H9 (cell line): ENCODE results near the gene CDC45. TPM values are rescaled to one million over a fixed set of nuclear protein-coding genes. Genes with fewer than 3 reads are reported as not detected.

ENCODE experiments used
- DNase-seq: peaks from one replicate; pipeline ENCODE4 v3.0.0-alpha.2; 2017
- H2AFZ ChIP-seq: one replicate; pipeline ENCODE4 v1.6.1; 2013; ENCODE audit warnings: mild to moderate bottlenecking, low read length, control low read depth, moderate library complexity
- H2AK5ac ChIP-seq: 2 replicates; pipeline ENCODE4 v1.6.1; 2013; ENCODE audit warnings: low read length, control low read depth, mixed read lengths; ENCODE audit not compliant: insufficient read length
- H2BK120ac ChIP-seq: one replicate; pipeline ENCODE4 v1.6.1; 2013; ENCODE audit warnings: low read depth, mild to moderate bottlenecking, low read length, control low read depth, inconsistent platforms; ENCODE audit not compliant: poor library complexity, severe bottlenecking
- H2BK12ac ChIP-seq: 2 replicates; pipeline ENCODE4 v1.6.1; 2013; ENCODE audit warnings: low read length, control low read depth, mixed read lengths, low read depth; ENCODE audit not compliant: insufficient read length
- H2BK15ac ChIP-seq: 2 replicates; pipeline ENCODE4 v1.6.1; 2013; ENCODE audit warnings: low read depth, low read length, control low read depth
- H2BK20ac ChIP-seq: one replicate; pipeline ENCODE4 v1.6.1; 2013; ENCODE audit warnings: low read depth, mild to moderate bottlenecking, low read length, control low read depth, inconsistent platforms; ENCODE audit not compliant: poor library complexity, severe bottlenecking
- H2BK5ac ChIP-seq: 2 replicates; pipeline ENCODE4 v1.6.1; 2013; ENCODE audit warnings: low read length, control low read depth, mixed read lengths; ENCODE audit not compliant: insufficient read length
- H3K14ac ChIP-seq: 2 replicates; pipeline ENCODE4 v1.6.1; 2013; ENCODE audit warnings: low read length, control low read depth; ENCODE audit not compliant: insufficient read depth
- H3K18ac ChIP-seq: 2 replicates; pipeline ENCODE4 v1.6.1; 2013; ENCODE audit warnings: low read depth, mild to moderate bottlenecking, mixed read lengths, low read length, control low read depth; ENCODE audit not compliant: insufficient read length
- H3K23ac ChIP-seq: 2 replicates; pipeline ENCODE4 v1.6.1; 2013; ENCODE audit warnings: low read length, control low read depth, mixed read lengths, low read depth; ENCODE audit not compliant: insufficient read length
- H3K23me2 ChIP-seq: 2 replicates; pipeline ENCODE4 v1.6.1; 2013; ENCODE audit warnings: low read depth, mild to moderate bottlenecking, mixed read lengths, low read length, control low read depth; ENCODE audit not compliant: insufficient read length, poor library complexity, severe bottlenecking
- H3K27ac ChIP-seq: 2 replicates; pipeline ENCODE4 v1.5.1; 2013; ENCODE audit warnings: low read length, control low read depth, mixed read lengths, low read depth; ENCODE audit not compliant: insufficient read length
- H3K27me3 ChIP-seq: 2 replicates; pipeline ENCODE4 v1.6.1; 2013; ENCODE audit warnings: low read length, control low read depth, inconsistent platforms; ENCODE audit not compliant: insufficient read depth
- H3K4ac ChIP-seq: 2 replicates; pipeline ENCODE4 v1.6.1; 2013; ENCODE audit warnings: low read depth, mild to moderate bottlenecking, control low read depth, inconsistent platforms, low read length, moderate library complexity
- H3K4me1 ChIP-seq: 2 replicates; pipeline ENCODE4 v1.6.1; 2013; ENCODE audit warnings: low read length, control low read depth, inconsistent platforms; ENCODE audit not compliant: insufficient read depth
- H3K4me2 ChIP-seq: 2 replicates; pipeline ENCODE4 v1.6.1; 2013; ENCODE audit warnings: low read length, control low read depth, mixed read lengths; ENCODE audit not compliant: insufficient read length, insufficient read depth
- H3K56ac ChIP-seq: 2 replicates; pipeline ENCODE4 v1.6.1; 2013; ENCODE audit warnings: low read depth, mild to moderate bottlenecking, mixed read lengths, low read length, control low read depth; ENCODE audit not compliant: insufficient read length
- H3K79me1 ChIP-seq: 2 replicates; pipeline ENCODE4 v1.6.1; 2013; ENCODE audit warnings: low read depth, mild to moderate bottlenecking, moderate library complexity, low read length, control low read depth, inconsistent platforms; ENCODE audit not compliant: insufficient read depth, poor library complexity, severe bottlenecking
- H3K79me2 ChIP-seq: 2 replicates; pipeline ENCODE4 v1.6.1; 2013; ENCODE audit warnings: low read length, control low read depth, inconsistent platforms; ENCODE audit not compliant: insufficient read depth
- H3K9ac ChIP-seq: 2 replicates; pipeline ENCODE4 v1.6.1; 2013; ENCODE audit warnings: low read length, control low read depth, mixed read lengths; ENCODE audit not compliant: insufficient read length; ENCODE audit errors: extremely low read depth
- H3K9me3 ChIP-seq: one replicate; pipeline ENCODE4 v1.6.1; 2013; ENCODE audit warnings: low read depth, low read length, inconsistent platforms; ENCODE audit not compliant: control insufficient read depth
- H3T11ph ChIP-seq: one replicate; pipeline ENCODE4 v1.6.1; 2013; ENCODE audit warnings: mild to moderate bottlenecking, low read length, control low read depth, inconsistent platforms
- H4K20me1 ChIP-seq: one replicate; pipeline ENCODE4 v1.6.1; 2013; ENCODE audit not compliant: control insufficient read depth, insufficient read length, insufficient read depth
- H4K5ac ChIP-seq: 2 replicates; pipeline ENCODE4 v1.6.1; 2013; ENCODE audit warnings: low read depth, mild to moderate bottlenecking, mixed read lengths, low read length, control low read depth; ENCODE audit not compliant: insufficient read length
- H4K8ac ChIP-seq: replicated peaks from 2 replicates; pipeline ENCODE4 v1.6.1; 2013; ENCODE audit warnings: low read length, control low read depth, mixed read lengths, low read depth; ENCODE audit not compliant: insufficient read length
- H4K91ac ChIP-seq: 2 replicates; pipeline ENCODE4 v1.6.1; 2013; ENCODE audit warnings: low read depth, mild to moderate bottlenecking, moderate library complexity, mixed read lengths, low read length, control low read depth; ENCODE audit not compliant: insufficient read length
- H3K27ac Mint-ChIP-seq, 3 experiments: 2 replicates in 2 of 3; 3 replicates in 1 of 3; pipeline ENCODE4 v1.8.0; 2020 to 2021; ENCODE audit warnings: mixed read lengths in 3 of 3, mild to moderate bottlenecking in 1 of 3, moderate library complexity in 1 of 3
- H3K27me3 Mint-ChIP-seq: 2 replicates; pipeline ENCODE4 v1.8.0; 2021; ENCODE audit warnings: low read depth, mild to moderate bottlenecking, moderate library complexity, mixed read lengths
- H3K36me3 Mint-ChIP-seq, 3 experiments: 2 replicates in 2 of 3; 3 replicates in 1 of 3; pipeline ENCODE4 v1.8.0; 2020 to 2021; ENCODE audit warnings: low read depth in 3 of 3, mixed read lengths in 3 of 3; ENCODE audit not compliant: insufficient read depth in 1 of 3
- H3K4me1 Mint-ChIP-seq, 2 experiments: 2 replicates each; pipeline ENCODE4 v1.8.0; 2020; ENCODE audit warnings: mixed read lengths in 2 of 2
- H3K4me3 Mint-ChIP-seq, 2 experiments: 2 replicates in 1 of 2; 3 replicates in 1 of 2; pipeline ENCODE4 v1.8.0; 2020 to 2021; ENCODE audit warnings: mild to moderate bottlenecking in 2 of 2, mixed read lengths in 2 of 2, moderate library complexity in 1 of 2
- H3K9me3 Mint-ChIP-seq, 2 experiments: 2 replicates in 1 of 2; 3 replicates in 1 of 2; pipeline ENCODE4 v1.8.0; 2020; ENCODE audit warnings: mild to moderate bottlenecking in 2 of 2, mixed read lengths in 2 of 2, moderate library complexity in 1 of 2
- WGBS: extraction: QIAGEN DNeasy Blood & Tissue Kit; methylation state at CpG from one replicate; pipeline ENCODE4 v1.1.7; 2013; ENCODE audit warnings: missing lambda C conversion rate, low lambda C conversion rate, mixed read lengths; ENCODE audit not compliant: insufficient read length; ENCODE audit errors: extremely low coverage; 5-methylcytosine and 5-hydroxymethylcytosine counted together
- total RNA-seq: library from RNA; stranded (reverse); gene quantifications from 2 replicates; pipeline ENCODE4 v1.2.1, GENCODE V29; 2021
- TF ChIP-seq, protein P1 (sequence below): fragments of 200-600 bp; sonication (generic); conservative IDR thresholded peaks from 3 replicates; pipeline ENCODE4 v1.8.0; 2021; ENCODE audit warnings: antibody characterized with exemption, mild to moderate bottlenecking

Gene CDC45
- total RNA-seq, 1 experiment from 2014 or later = 35.7 TPM

GRCh38 chr22:19466848-19467752 lies 12.6 kb upstream of the CDC45 start:
- Mint-ChIP-seq H3K4me3 (no peak overlapping the region), H3K9me3 (no peaks in the 10 kb centered on the region; a peak in 1 of 5 replicates), H3K27me3 (no peaks in the 10 kb centered on the region; the same call in 1 of the 2 replicates), H3K4me1 (no peaks in the 10 kb centered on the region), H3K36me3 (peaks cover 44 to 87% (median 70%) of the 10 kb centered on the region in 3 experiments; a peak in 6 of 7 replicates), H3K27ac (no peak overlapping the region; a peak in 1 of 7 replicates)
- Histone ChIP-seq H2BK12ac (no peak overlapping the region), H3K18ac (no peak overlapping the region), H3K23me2 (no peaks in the 10 kb centered on the region), H4K91ac (no peak overlapping the region), H3K4me1 (no peaks in the 10 kb centered on the region), H2BK15ac (no peak overlapping the region), H3K4me2 (no peak overlapping the region), H4K20me1 (no peaks in the 10 kb centered on the region), H3K27ac (no peak overlapping the region), H3K79me1 (no peaks in the 10 kb centered on the region), H2BK20ac (no peak overlapping the region), H3K14ac (no peak overlapping the region), H3K27me3 (no peaks in the 10 kb centered on the region), H3K79me2 (no peaks in the 10 kb centered on the region), H3K56ac (no peak overlapping the region), H2AK5ac (no peak overlapping the region), H3K4ac (no peak overlapping the region), H2BK5ac (no peak overlapping the region), H4K5ac (no peak overlapping the region), H3K9ac (no peak overlapping the region), H2BK120ac (no peak overlapping the region), H3K9me3 (no peaks in the 10 kb centered on the region), H4K8ac (no peak overlapping the region), H3T11ph (no peak overlapping the region), H3K23ac (no peak overlapping the region), H2AFZ (no peak overlapping the region)
- TF ChIP-seq, protein P1, sequence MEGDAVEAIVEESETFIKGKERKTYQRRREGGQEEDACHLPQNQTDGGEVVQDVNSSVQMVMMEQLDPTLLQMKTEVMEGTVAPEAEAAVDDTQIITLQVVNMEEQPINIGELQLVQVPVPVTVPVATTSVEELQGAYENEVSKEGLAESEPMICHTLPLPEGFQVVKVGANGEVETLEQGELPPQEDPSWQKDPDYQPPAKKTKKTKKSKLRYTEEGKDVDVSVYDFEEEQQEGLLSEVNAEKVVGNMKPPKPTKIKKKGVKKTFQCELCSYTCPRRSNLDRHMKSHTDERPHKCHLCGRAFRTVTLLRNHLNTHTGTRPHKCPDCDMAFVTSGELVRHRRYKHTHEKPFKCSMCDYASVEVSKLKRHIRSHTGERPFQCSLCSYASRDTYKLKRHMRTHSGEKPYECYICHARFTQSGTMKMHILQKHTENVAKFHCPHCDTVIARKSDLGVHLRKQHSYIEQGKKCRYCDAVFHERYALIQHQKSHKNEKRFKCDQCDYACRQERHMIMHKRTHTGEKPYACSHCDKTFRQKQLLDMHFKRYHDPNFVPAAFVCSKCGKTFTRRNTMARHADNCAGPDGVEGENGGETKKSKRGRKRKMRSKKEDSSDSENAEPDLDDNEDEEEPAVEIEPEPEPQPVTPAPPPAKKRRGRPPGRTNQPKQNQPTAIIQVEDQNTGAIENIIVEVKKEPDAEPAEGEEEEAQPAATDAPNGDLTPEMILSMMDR = no peak
- DNase-seq = no peak
- no CpG with 5 or more reads among the region's 9 CpGs for WGBS
